Activated naive CD8-positive, alpha-beta T cell treated with anti-CD3 and anti-CD28 coated beads, Interleukin-2, amount 10 ng/mL, durations not matched to agents 7 days and 5 days (primary cell): ENCODE data around the gene CCDC71. TPM values are rescaled to one million over a fixed set of nuclear protein-coding genes. Genes with fewer than 3 reads are reported as not detected.

Experiments
- ATAC-seq: fragments of 150-1000 bp; cut with Tn5 transposase; one replicate; pipeline ENCODE4 v1.10.0; 2021; ENCODE audit warnings: low read depth, moderate library complexity
- POLR2A ChIA-PET: fragments of 350-600 bp; sonication (Branson Sonifier 250); formaldehyde crosslinking; loops from one replicate; lab custom pipeline; 2021; ENCODE audit warnings: antibody characterized with exemption; lab: Charles Lee
- DNase-seq: peaks from one replicate; pipeline ENCODE4 v3.0.0; 2021
- H3K27ac Mint-ChIP-seq: one replicate; pipeline ENCODE4 v1.8.0; 2022; ENCODE audit warnings: mild to moderate bottlenecking, mixed read lengths
- H3K27me3 Mint-ChIP-seq: one replicate; pipeline ENCODE4 v1.8.0; 2022; ENCODE audit warnings: mild to moderate bottlenecking, moderate library complexity, mixed read lengths
- H3K36me3 Mint-ChIP-seq: one replicate; pipeline ENCODE4 v1.8.0; 2021; ENCODE audit warnings: mild to moderate bottlenecking, mixed read lengths
- H3K4me1 Mint-ChIP-seq: one replicate; pipeline ENCODE4 v1.8.0; 2021; ENCODE audit warnings: mixed read lengths
- H3K4me3 Mint-ChIP-seq: one replicate; pipeline ENCODE4 v1.8.0; 2022; ENCODE audit warnings: mild to moderate bottlenecking, moderate library complexity, mixed read lengths
- H3K9me3 Mint-ChIP-seq: one replicate; pipeline ENCODE4 v1.8.0; 2021; ENCODE audit warnings: mixed read lengths
- total RNA-seq, 2 experiments: library from RNA; stranded (reverse); gene quantifications; one replicate each; pipeline ENCODE4 v1.2.3, GENCODE V29; 2021

The CCDC71 gene
- total RNA-seq = 10 to 100 TPM; 27.5 to 29.2 TPM

DNA sequence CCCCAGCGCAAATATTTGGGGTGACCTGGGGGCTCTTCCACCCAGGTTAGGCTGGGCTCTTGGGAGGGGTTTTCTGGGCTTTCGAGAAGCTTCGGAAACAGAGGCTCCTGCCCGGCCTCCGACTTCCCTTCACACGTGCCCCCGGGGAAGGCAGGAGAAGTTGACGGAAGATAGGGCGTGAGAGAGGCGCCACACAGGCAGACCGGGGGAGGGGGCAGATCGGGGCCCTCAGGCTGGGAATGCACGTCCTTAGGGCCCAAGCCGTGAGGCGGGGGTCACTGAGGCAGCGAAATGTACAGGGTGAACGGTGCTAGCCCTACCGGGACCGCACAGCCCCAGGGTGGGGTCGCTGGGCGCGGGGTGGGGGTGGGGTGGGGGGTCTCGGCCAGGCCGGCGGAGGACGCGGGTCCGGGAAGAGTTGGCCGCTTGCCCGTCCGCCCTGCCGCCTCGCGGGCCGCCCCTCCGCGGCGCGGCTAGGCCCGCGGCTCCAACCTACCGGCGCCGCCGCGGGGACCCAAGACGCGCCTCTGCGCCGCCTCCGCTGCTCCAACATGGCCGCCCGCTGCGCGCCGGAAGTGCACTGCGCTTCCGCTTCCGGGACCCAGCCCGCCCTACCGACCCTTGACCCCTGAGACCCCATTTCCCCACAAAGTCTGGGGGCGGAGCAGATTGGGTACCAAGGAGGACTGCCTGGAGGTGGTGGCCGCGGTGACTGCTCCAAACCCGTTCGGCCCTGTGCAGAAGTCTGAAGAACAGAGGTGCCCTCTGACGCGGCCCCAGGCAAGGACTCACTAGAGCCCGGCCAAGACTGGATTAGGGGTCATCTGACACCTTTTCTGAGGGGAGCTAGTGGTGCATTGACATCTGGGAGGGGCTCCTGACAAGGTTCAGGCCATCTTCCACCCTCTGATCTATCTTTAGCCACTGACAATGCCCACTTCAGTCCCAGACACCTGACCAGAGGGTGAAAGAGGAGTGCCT is at the start of gene CCDC71:
CCDC71 (minus strand) TSS at position 561 of the 981 bp plus-strand sequence. CDS start 2,123 bp downstream, outside the sequence.
- ATAC-seq (peak; percentile 76), DNase-seq (peak; percentile 86)
- no peaks in the 10 kb centered on the region for H3K9me3 Mint-ChIP-seq
- POLR2A ChIA-PET = interaction anchor here (0.7 to 1.4 kb wide), 4 partner anchors 46 to 246 kb away, joined by 3 to 5 read pairs (median 3); partner anchors contain the start of genes QRICH1, RHOA, TCTA and USP19
- H3K27ac Mint-ChIP-seq = peak within 1 kb of the TSS; percentile 91
- peak within 1 kb of the TSS; percentile 94 for H3K4me3 Mint-ChIP-seq
- H3K27me3 Mint-ChIP-seq = no peaks in the 10 kb centered on the region
- H3K4me1 Mint-ChIP-seq = peaks cover 36% of the 10 kb centered on the region
- peaks cover 11% of the 10 kb centered on the region for H3K36me3 Mint-ChIP-seq

DNA sequence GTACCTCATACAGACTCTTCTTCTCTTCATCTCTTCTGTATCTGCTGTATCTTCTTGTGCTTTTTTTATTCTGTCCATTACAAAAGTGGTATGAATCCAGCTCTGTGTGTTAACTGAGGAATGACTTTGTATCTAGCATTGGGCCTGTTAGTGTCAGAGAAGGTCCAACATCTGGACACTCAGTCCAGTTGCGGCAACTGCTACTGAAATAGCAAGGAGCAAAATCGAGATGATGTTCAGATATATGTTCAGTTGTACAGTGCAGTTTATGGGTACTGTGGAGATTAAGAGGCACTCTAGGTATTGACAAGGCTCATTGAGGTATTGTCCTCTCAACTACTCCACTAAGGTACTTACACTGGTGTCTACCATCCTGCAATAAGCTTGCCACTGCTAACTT is 47.9 kb upstream of the CCDC71 start:
- Mint-ChIP-seq H3K9me3 (peaks cover 4% of the 10 kb centered on the region), H3K27me3 (peaks cover 5% of the 10 kb centered on the region), H3K4me1 (peaks cover 2% of the 10 kb centered on the region), H3K36me3 (no peaks in the 10 kb centered on the region), H3K4me3 (no peak overlapping the region), H3K27ac (no peak overlapping the region)
- ATAC-seq = no peak
- POLR2A ChIA-PET = no interaction called here
- DNase-seq = no peak

DNA sequence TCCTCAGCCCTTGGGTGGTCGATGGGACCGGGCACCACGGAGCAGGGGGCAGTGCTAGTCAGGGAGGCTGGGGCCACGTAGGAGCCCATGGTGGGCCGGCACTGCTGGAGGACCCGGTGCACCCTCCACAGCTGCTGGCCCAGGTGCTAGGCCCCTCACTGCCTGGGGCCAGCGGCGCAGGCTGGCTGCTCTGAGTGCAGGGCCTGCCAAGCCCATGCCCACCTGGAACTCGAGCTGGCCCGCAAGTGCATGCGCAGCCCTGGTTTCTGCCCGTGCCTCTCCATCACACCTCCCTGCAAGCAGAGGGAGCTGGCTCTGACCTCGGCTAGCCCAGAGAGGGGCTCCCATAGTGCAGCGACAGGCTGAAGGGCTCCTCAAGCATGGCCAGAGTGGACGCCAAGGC is 47.4 kb upstream of the CCDC71 start:
- POLR2A ChIA-PET = no interaction called here
- no peak for DNase-seq
- no peaks in the 10 kb centered on the region for H3K36me3 Mint-ChIP-seq
- H3K27ac Mint-ChIP-seq = no peak overlapping the region
- H3K9me3 Mint-ChIP-seq = peaks cover 4% of the 10 kb centered on the region
- H3K4me1 Mint-ChIP-seq = peaks cover 2% of the 10 kb centered on the region
- H3K27me3 Mint-ChIP-seq = peaks cover 9% of the 10 kb centered on the region
- ATAC-seq = no peak
- H3K4me3 Mint-ChIP-seq = no peak overlapping the region

DNA sequence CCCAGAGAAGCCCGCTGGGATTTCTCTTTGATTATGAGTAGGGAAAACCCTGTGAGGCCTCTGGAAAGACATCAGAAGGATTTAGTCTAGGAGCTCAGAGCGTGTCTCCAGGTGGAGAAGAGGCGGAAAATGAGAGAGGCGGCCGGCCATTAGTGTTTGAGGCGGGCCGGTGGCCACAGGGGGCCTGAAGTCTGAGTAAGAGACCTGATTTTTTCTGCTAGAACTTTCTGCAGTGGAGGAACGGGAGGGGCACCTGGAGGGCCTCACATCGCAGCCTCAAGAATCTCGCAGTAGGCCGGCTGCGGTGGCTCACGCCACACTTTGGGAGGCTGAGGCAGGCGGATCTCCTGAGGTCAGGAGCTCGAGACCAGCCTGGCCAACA is 33.8 kb upstream of the CCDC71 start:
- H3K9me3 Mint-ChIP-seq = no peaks in the 10 kb centered on the region
- peaks cover 16% of the 10 kb centered on the region for H3K27me3 Mint-ChIP-seq
- POLR2A ChIA-PET = no interaction called here
- no peak overlapping the region for H3K27ac Mint-ChIP-seq
- DNase-seq = no peak
- no peaks in the 10 kb centered on the region for H3K4me1 Mint-ChIP-seq
- no peaks in the 10 kb centered on the region for H3K36me3 Mint-ChIP-seq
- ATAC-seq = no peak
- no peak overlapping the region for H3K4me3 Mint-ChIP-seq

DNA sequence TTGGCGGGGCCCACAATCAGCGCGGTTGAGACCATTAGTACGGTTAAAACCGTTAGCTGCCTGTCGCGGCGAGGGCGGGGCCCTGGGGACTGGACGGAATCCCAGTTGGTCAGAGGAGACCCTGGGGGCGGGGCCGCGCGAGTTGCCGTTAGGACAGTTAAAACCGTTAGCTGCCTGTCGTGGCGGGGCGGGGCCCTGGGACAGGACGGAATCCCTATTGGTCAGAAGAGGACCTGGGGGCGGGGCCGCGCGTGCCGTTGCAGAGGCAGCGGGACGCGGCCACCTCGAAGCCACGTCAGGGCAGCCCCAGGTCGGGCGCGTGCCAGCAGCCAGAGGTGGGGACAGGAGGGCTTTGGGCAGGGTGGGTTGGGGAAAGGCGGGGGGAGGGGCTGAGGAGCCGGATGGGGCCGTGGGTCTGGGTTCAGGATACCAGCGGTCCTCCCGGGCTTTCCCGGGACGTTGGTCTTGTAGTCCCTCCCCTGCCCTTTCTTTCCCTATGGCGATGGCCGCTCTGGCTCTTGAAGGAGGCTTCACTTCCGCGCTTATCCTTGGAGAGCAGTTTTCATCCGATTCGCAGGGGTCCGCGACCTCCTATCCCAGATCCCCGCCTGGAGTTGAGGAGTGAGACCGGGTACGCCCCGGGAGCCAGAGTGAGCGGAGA is 33.2 kb upstream of the CCDC71 start:
- no peak for ATAC-seq
- Mint-ChIP-seq H3K4me1 (no peaks in the 10 kb centered on the region), H3K4me3 (no peak overlapping the region), H3K27me3 (peaks cover 16% of the 10 kb centered on the region), H3K36me3 (no peaks in the 10 kb centered on the region), H3K27ac (no peak overlapping the region), H3K9me3 (no peaks in the 10 kb centered on the region)
- POLR2A ChIA-PET = no interaction called here
- DNase-seq = no peak

DNA sequence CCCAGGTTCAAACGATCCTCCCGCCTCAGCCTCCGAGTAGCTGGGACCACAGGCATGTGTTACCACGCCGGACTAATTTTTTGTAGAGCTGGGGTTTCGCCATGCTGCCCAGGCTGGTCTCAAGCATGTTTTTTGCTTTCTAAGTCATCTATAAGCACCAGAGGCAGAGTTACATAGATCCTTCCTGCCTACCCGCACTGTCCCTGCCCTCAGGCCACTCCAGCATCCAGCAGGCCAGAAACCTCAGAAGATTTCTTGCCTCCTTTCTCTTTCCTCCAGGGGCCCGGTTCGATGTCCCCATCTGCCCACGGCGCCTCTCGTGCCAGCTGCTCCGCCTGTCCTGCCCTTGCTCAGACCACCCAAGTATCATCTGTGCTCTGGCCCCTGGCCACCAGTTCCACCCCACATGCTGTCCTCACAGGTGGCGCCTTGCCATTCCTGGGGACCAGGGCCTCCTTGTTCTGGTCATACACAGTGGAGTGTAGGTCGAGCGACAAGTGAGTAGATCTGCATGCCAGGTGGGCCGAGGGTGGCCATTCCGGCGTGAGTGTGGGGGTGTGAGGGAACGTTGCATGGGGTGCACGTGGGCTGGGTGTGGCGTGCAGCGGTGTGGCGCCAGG is 32.6 kb upstream of the CCDC71 start:
- H3K4me3 Mint-ChIP-seq = no peak overlapping the region
- H3K27me3 Mint-ChIP-seq = peaks cover 15% of the 10 kb centered on the region
- no peaks in the 10 kb centered on the region for H3K9me3 Mint-ChIP-seq
- H3K36me3 Mint-ChIP-seq = no peaks in the 10 kb centered on the region
- ATAC-seq (no peak), DNase-seq (no peak)
- POLR2A ChIA-PET = no interaction called here
- no peak overlapping the region for H3K27ac Mint-ChIP-seq
- H3K4me1 Mint-ChIP-seq = no peaks in the 10 kb centered on the region

DNA sequence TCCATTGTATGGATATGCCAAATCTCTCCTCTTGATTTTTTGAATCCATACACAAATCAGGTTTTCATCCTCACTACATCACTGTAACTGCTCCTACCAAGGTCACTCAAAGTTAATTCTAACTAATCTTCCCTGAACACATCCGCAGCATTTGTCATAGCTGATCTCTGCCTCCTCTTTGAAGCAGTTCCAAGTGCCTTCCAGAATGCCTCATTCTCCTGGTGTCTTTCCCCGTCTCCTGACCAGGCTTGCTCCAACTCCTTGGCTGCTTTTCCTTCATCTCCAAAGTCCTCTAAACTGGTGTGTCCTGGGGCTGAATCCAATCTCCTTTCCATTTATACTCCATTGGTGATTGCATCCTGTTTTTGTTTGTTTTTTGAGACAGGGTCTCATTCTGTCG is 32.0 kb upstream of the CCDC71 start:
- no peak overlapping the region for H3K4me3 Mint-ChIP-seq
- POLR2A ChIA-PET = no interaction called here
- H3K9me3 Mint-ChIP-seq = no peaks in the 10 kb centered on the region
- H3K36me3 Mint-ChIP-seq = no peaks in the 10 kb centered on the region
- H3K4me1 Mint-ChIP-seq = no peaks in the 10 kb centered on the region
- no peak for DNase-seq
- H3K27me3 Mint-ChIP-seq = peaks cover 9% of the 10 kb centered on the region
- H3K27ac Mint-ChIP-seq = no peak overlapping the region
- no peak for ATAC-seq

DNA sequence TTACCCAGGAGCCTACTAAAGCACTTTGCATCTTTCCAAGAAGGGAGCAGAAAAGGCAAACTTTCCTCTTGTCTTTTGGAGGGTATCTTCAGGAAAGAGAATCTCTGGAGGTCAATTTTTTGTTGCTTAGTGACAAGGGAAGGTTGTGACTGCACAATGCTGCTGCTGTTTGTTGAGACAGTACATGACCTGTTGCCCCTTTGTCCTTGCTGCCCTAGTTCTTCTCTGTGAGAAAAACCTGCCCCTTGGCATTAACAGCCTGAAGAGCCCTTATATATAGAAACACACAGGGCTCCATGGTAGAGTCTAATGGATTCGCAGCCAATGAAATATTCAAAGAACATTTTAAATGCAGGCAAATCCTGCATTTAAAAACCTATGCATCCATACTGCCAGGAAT is 25.6 kb upstream of the CCDC71 start:
- ATAC-seq = no peak
- peaks cover 20% of the 10 kb centered on the region for H3K27me3 Mint-ChIP-seq
- no peak overlapping the region for H3K4me3 Mint-ChIP-seq
- POLR2A ChIA-PET = no interaction called here
- H3K4me1 Mint-ChIP-seq = no peaks in the 10 kb centered on the region
- DNase-seq = no peak
- no peaks in the 10 kb centered on the region for H3K36me3 Mint-ChIP-seq
- no peaks in the 10 kb centered on the region for H3K9me3 Mint-ChIP-seq
- no peak overlapping the region for H3K27ac Mint-ChIP-seq

DNA sequence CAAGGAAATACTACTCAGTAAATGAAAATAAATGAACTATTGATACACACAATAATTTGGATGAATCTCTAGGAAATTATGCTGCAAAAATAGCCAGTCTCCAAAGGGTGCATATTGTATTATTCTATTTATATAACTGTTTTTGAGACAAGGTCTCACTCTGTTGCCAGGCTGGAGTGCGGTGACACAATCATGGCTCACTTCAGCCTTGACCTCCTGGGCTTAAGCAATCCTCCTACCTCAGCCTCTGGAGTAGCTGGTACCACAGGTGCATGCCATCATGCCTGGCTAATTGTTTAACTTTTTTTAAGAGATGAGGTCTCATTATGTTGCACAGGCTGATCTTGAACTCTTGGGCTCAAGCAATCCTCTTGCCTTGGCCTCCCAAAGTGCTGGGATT is 17.7 kb upstream of the CCDC71 start:
- no peaks in the 10 kb centered on the region for H3K9me3 Mint-ChIP-seq
- POLR2A ChIA-PET = no interaction called here

DNA sequence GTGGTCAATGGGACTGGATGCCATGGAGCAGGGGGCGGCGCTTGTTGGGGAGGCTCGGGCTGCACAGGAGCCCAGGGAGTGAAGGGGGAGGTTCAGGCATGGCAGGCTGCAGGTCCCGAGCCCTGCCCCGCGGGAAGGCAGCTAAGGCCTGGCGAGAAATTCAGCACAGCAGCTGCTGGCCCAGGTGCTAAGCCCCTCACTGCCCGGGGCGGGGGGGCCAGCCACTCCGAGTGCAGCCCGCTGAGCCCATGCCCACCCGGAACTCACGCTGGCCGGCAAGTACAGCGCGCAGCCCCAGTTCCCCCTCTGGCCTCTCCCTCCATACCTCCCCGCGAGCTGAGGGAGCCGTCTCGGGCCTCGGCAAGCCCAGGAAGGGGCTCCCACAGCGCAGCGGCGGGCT is 16.6 kb upstream of the CCDC71 start:
- Mint-ChIP-seq H3K4me3 (no peak overlapping the region), H3K27ac (no peak overlapping the region), H3K4me1 (peaks cover 2% of the 10 kb centered on the region), H3K27me3 (peaks cover 14% of the 10 kb centered on the region), H3K36me3 (no peaks in the 10 kb centered on the region), H3K9me3 (no peaks in the 10 kb centered on the region)
- POLR2A ChIA-PET = no interaction called here
- ATAC-seq = no peak
- DNase-seq = no peak

More for the DNA sequence above, 17.7 kb upstream of the CCDC71 start:
- Mint-ChIP-seq H3K27me3 (peaks cover 13% of the 10 kb centered on the region), H3K27ac (no peak overlapping the region), H3K36me3 (no peaks in the 10 kb centered on the region), H3K4me3 (no peak overlapping the region), H3K4me1 (peaks cover 2% of the 10 kb centered on the region)
- no peak for DNase-seq
- no peak for ATAC-seq

DNA sequence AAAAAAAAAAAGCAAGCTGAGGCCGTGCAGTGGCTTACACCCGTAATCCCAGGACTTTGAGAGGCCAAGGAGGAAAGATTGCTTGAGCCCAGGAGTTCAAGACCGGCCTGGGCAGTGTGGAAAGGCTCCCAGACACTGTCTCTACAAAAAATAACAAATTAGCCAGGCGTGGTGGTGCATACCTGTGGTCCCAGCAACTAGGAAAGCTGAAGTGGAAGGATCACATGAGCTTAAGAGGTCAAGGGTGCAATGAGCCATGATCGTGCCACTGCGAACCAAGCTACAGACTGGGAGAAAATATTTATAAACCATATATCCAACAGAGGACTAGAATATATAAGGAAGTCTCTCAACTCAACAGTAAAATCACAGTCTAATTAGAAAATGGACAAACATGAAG is 15.2 kb upstream of the CCDC71 start:
- Mint-ChIP-seq H3K9me3 (no peaks in the 10 kb centered on the region), H3K27ac (no peak overlapping the region), H3K27me3 (peaks cover 7% of the 10 kb centered on the region), H3K4me3 (no peak overlapping the region), H3K4me1 (peaks cover 2% of the 10 kb centered on the region), H3K36me3 (no peaks in the 10 kb centered on the region)
- DNase-seq (no peak), ATAC-seq (no peak)
- POLR2A ChIA-PET = no interaction called here

DNA sequence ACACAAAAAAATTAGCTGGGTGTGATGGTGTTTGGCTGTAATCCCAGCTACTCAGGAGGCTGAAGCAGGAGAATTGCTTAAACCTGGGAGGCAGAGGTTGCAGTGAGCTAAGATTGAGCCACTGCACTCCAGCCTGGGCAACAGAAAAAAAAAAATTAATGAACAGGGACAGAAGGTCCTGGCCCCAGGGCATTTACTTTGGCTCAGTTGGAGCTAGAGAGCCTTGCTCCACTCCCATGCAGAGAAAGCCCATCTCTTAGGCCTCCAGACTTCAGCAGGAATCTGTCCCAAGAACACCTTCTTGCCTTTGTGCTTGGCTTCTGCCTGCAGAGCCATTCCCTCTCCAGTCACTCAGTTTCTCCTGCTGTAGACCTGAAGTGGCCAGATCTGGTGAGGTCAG is 14.0 kb upstream of the CCDC71 start:
- Mint-ChIP-seq H3K36me3 (no peaks in the 10 kb centered on the region), H3K4me1 (peaks cover 3% of the 10 kb centered on the region), H3K9me3 (no peaks in the 10 kb centered on the region), H3K4me3 (no peak overlapping the region), H3K27ac (no peak overlapping the region), H3K27me3 (peaks cover 7% of the 10 kb centered on the region)
- ATAC-seq = no peak
- POLR2A ChIA-PET = interaction anchor here (0.9 kb wide), 1 partner anchor 9 kb away, joined by 3 read pairs; the partner anchor contains the start of gene KLHDC8B
- DNase-seq = no peak

DNA sequence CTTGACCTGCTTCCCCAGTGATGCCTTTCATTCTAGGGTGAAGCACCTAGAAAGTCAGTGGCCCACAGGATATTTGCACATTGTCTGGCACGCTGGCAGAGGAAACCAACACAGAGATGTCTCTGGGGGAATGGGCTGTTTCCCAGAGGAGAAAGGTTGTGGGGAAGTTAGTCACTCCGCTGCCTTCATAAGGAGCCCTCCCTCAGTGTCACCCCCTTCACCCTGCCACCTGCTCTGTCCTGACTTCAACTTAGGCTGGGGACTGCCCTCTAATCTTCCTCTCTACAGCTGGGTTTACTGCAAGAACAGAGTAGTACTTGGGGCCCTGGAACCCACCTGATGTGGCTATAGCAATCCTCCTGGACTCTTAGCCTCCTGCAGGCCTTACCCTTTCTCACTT is 10.9 kb upstream of the CCDC71 start:
- H3K9me3 Mint-ChIP-seq = no peaks in the 10 kb centered on the region
- H3K4me1 Mint-ChIP-seq = peaks cover 15% of the 10 kb centered on the region
- ATAC-seq = no peak
- no peaks in the 10 kb centered on the region for H3K36me3 Mint-ChIP-seq
- peaks cover 7% of the 10 kb centered on the region for H3K27me3 Mint-ChIP-seq
- H3K27ac Mint-ChIP-seq = no peak overlapping the region
- POLR2A ChIA-PET = no interaction called here
- DNase-seq = no peak
- H3K4me3 Mint-ChIP-seq = no peak overlapping the region
